Measurements from ENCODE around the gene LCE3B. TPM values are rescaled to one million over a fixed set of nuclear protein-coding genes. Genes with fewer than 3 reads are reported as not detected.

Gene LCE3B
- total RNA-seq, 3 donors from 2014 or later (not counting 1 experiment from before 2014, with no cell fraction given) = not detected

- H3K4me3 ChIP-seq (ENCODE audit: low read length) = no peak overlapping the region
- 94% methylated on average over 1 of the region's 1 CpG for WGBS (ENCODE audit: insufficient coverage)
- H3K36me3 Mint-ChIP-seq = no peaks in the 10 kb centered on the region
- no peak for DNase-seq
- H3K9me3 ChIP-seq (ENCODE audit: control insufficient read depth, insufficient read depth, low read length) = no peaks in the 10 kb centered on the region
- no peaks in the 10 kb centered on the region for H3K4me1 Mint-ChIP-seq
- intact Hi-C loops (cut with micrococcal nuclease) = no loop called here
- TF ChIP-seq CTCF (IDR thresholded peaks at IDR 0.05) = no peak
- H3K27ac ChIP-seq (ENCODE audit: low read length) = no peak overlapping the region
- H3K36me3 ChIP-seq (ENCODE audit: control insufficient read depth, insufficient read depth, low read length) = no peaks in the 10 kb centered on the region
- ATAC-seq = no peak
- peaks cover 0 to 20% of the 10 kb centered on the region in 2 donors for H3K27me3 Mint-ChIP-seq (ENCODE audit: low read depth in 2 of 2)
- no peaks in the 10 kb centered on the region for H3K27me3 ChIP-seq (ENCODE audit: control insufficient read depth, insufficient read depth, low read length)
- H3K27ac Mint-ChIP-seq = no peak overlapping the region
- no peaks in the 10 kb centered on the region for H3K9me3 Mint-ChIP-seq
- H3K4me3 Mint-ChIP-seq = no peak overlapping the region
- no peaks in the 10 kb centered on the region for H3K4me1 ChIP-seq (ENCODE audit: control insufficient read depth, insufficient read depth, low read length)
Observed at GRCh38 chr1:152640351-152640750, 26.7 kb downstream of the LCE3B start.

GRCh38 chr1:152643945-152644344 is 30.3 kb downstream of the LCE3B start:
- Histone ChIP-seq H3K27ac (ENCODE audit: low read length) (no peak overlapping the region), H3K4me1 (ENCODE audit: control insufficient read depth, insufficient read depth, low read length) (no peaks in the 10 kb centered on the region), H3K4me3 (ENCODE audit: low read length) (no peak overlapping the region), H3K27me3 (ENCODE audit: control insufficient read depth, insufficient read depth, low read length) (no peaks in the 10 kb centered on the region), H3K9me3 (ENCODE audit: control insufficient read depth, insufficient read depth, low read length) (no peaks in the 10 kb centered on the region), H3K36me3 (ENCODE audit: control insufficient read depth, insufficient read depth, low read length) (no peaks in the 10 kb centered on the region)
- Mint-ChIP-seq H3K27ac (no peak overlapping the region), H3K36me3 (no peaks in the 10 kb centered on the region), H3K9me3 (no peaks in the 10 kb centered on the region), H3K27me3 (ENCODE audit: low read depth in 2 of 2) (peaks cover 3 to 48% of the 10 kb centered on the region in 2 donors), H3K4me1 (no peaks in the 10 kb centered on the region), H3K4me3 (no peak overlapping the region)
- intact Hi-C loops (cut with micrococcal nuclease) = no loop called here
- DNase-seq = no peak
- ATAC-seq = no peak
- no peak for TF ChIP-seq CTCF (IDR thresholded peaks at IDR 0.05)
- 64% methylated on average over 3 of the region's 3 CpGs for WGBS (ENCODE audit: insufficient coverage)

GRCh38 chr1:152645146-152645545 is 31.5 kb downstream of the LCE3B start:
- 69% methylated on average over 3 of the region's 3 CpGs for WGBS (ENCODE audit: insufficient coverage)
- intact Hi-C loops (cut with micrococcal nuclease) = no loop called here
- no peak for ATAC-seq
- Histone ChIP-seq H3K36me3 (ENCODE audit: control insufficient read depth, insufficient read depth, low read length) (no peaks in the 10 kb centered on the region), H3K4me1 (ENCODE audit: control insufficient read depth, insufficient read depth, low read length) (no peaks in the 10 kb centered on the region), H3K27ac (ENCODE audit: low read length) (no peak overlapping the region), H3K9me3 (ENCODE audit: control insufficient read depth, insufficient read depth, low read length) (no peaks in the 10 kb centered on the region), H3K4me3 (ENCODE audit: low read length) (no peak overlapping the region), H3K27me3 (ENCODE audit: control insufficient read depth, insufficient read depth, low read length) (no peaks in the 10 kb centered on the region)
- H3K27me3 Mint-ChIP-seq (ENCODE audit: low read depth in 2 of 2) = peaks cover 4 to 60% of the 10 kb centered on the region in 2 donors
- no peak for TF ChIP-seq CTCF (IDR thresholded peaks at IDR 0.05)
- no peak overlapping the region for H3K4me3 Mint-ChIP-seq
- no peak for DNase-seq
- no peaks in the 10 kb centered on the region for H3K9me3 Mint-ChIP-seq
- no peaks in the 10 kb centered on the region for H3K36me3 Mint-ChIP-seq
- H3K27ac Mint-ChIP-seq = no peak overlapping the region
- H3K4me1 Mint-ChIP-seq = no peaks in the 10 kb centered on the region

GRCh38 chr1:152646656-152647055 is 33.0 kb downstream of the LCE3B start:
- peaks cover 5 to 64% of the 10 kb centered on the region in 2 donors for H3K27me3 Mint-ChIP-seq (ENCODE audit: low read depth in 2 of 2)
- Histone ChIP-seq H3K27me3 (ENCODE audit: control insufficient read depth, insufficient read depth, low read length) (no peaks in the 10 kb centered on the region), H3K9me3 (ENCODE audit: control insufficient read depth, insufficient read depth, low read length) (no peaks in the 10 kb centered on the region), H3K36me3 (ENCODE audit: control insufficient read depth, insufficient read depth, low read length) (no peaks in the 10 kb centered on the region), H3K4me3 (ENCODE audit: low read length) (no peak overlapping the region), H3K4me1 (ENCODE audit: control insufficient read depth, insufficient read depth, low read length) (no peaks in the 10 kb centered on the region), H3K27ac (ENCODE audit: low read length) (no peak overlapping the region)
- no peak for TF ChIP-seq CTCF (IDR thresholded peaks at IDR 0.05)
- no peak overlapping the region for H3K4me3 Mint-ChIP-seq
- intact Hi-C loops (cut with micrococcal nuclease) = no loop called here
- DNase-seq = no peak
- no peak overlapping the region for H3K27ac Mint-ChIP-seq
- no peak for ATAC-seq
- no peaks in the 10 kb centered on the region for H3K9me3 Mint-ChIP-seq
- H3K36me3 Mint-ChIP-seq = no peaks in the 10 kb centered on the region
- no peaks in the 10 kb centered on the region for H3K4me1 Mint-ChIP-seq
